NCI-H2107 treated with DMSO at 0.1 percent for 48 hours (cell line): Measurements from ENCODE around the gene ALDH6A1.

Experiments
- DNase-seq: peaks from one replicate; lab custom pipeline; 2025; ENCODE audit not compliant: unreplicated experiment; lab: John Stamatoyannopoulos, UW

The ALDH6A1 gene

GRCh38 chr14:74049876-74050495 is 34.3 kb downstream of the ALDH6A1 start:
- no peak for DNase-seq

- DNase-seq = no peak
These were observed 36.0 kb downstream of the ALDH6A1 start for GRCh38 chr14:74048281-74048680.

- no peak for DNase-seq
These were observed 38.7 kb downstream of the ALDH6A1 start for GRCh38 chr14:74045522-74045921.

- DNase-seq = no peak
These were observed 42.0 kb downstream of the ALDH6A1 start for GRCh38 chr14:74042296-74042695.

GRCh38 chr14:74038020-74038859 is 46.0 kb downstream of the ALDH6A1 start:
- DNase-seq = peak; percentile 91

GRCh38 chr14:74035556-74035955 is 48.7 kb downstream of the ALDH6A1 start:
- no peak for DNase-seq

- no peak for DNase-seq
These were observed 49.7 kb downstream of the ALDH6A1 start for GRCh38 chr14:74034572-74034971.

GRCh38 chr14:74029136-74029535 is 55.1 kb downstream of the ALDH6A1 start:
- DNase-seq = no peak

GRCh38 chr14:74022346-74022745 is 61.9 kb downstream of the ALDH6A1 start:
- no peak for DNase-seq

- DNase-seq = no peak
These were observed 64.7 kb downstream of the ALDH6A1 start for GRCh38 chr14:74019408-74020137.

- DNase-seq = peak; percentile 84
These were observed 65.5 kb downstream of the ALDH6A1 start, which contains the start of the genes BBOF1 and ENTPD5 for GRCh38 chr14:74018586-74019407. Gene BBOF1 (plus strand): TSS chr14:74019349. CDS start chr14:74019479, 130 bp downstream. Gene ENTPD5 (minus strand): TSS chr14:74019288. CDS start chr14:73988102, 31,186 bp downstream.

GRCh38 chr14:74018174-74018585 is 66.1 kb downstream of the ALDH6A1 start:
- DNase-seq = no peak

- DNase-seq = no peak
These were observed 68.3 kb downstream of the ALDH6A1 start for GRCh38 chr14:74015963-74016362.

GRCh38 chr14:74015176-74015575 is 69.1 kb downstream of the ALDH6A1 start:
- no peak for DNase-seq

- no peak for DNase-seq
These were observed 70.0 kb downstream of the ALDH6A1 start for GRCh38 chr14:74014299-74014698.

- DNase-seq = no peak
These were observed 75.3 kb downstream of the ALDH6A1 start for GRCh38 chr14:74008843-74009499.
